GM12874 (cell line): ENCODE data around the gene HEXIM2.
A peak's percentile ranks its signal among the peaks of the same experiment; 100 is the strongest.

ENCODE experiments used
- CTCF ChIP-seq: IDR thresholded peaks from 2 replicates; pipeline ENCODE4 v1.5.1; 2011; ENCODE audit warnings: low read depth, mild to moderate bottlenecking, control low read depth, low read length, moderate library complexity; ENCODE audit not compliant: insufficient read depth

The HEXIM2 gene

GRCh38 chr17:45155483-45155882, 6.2 kb upstream of the HEXIM2 start:
- TF ChIP-seq CTCF, result no peak

- TF ChIP-seq CTCF, result no peak
Measured at GRCh38 chr17:45156242-45156641, 5.4 kb upstream of the HEXIM2 start.

GRCh38 chr17:45160447-45161287, 1.0 kb upstream of the HEXIM2 start:
- TF ChIP-seq CTCF, result 0 out of 2 replicates have a peak, but pooled peaks have one; percentile 19

GRCh38 chr17:45162025-45162687, 481 bp downstream of the HEXIM2 start:
- no peak for TF ChIP-seq CTCF

GRCh38 chr17:45164734-45165269, 3.1 kb downstream of the HEXIM2 start:
- TF ChIP-seq CTCF, result no peak

- no peak for TF ChIP-seq CTCF
Measured at GRCh38 chr17:45168991-45169752, 7.5 kb downstream of the HEXIM2 start.

GRCh38 chr17:45170280-45170930, 8.7 kb downstream of the HEXIM2 start:
- no peak for TF ChIP-seq CTCF
